Ascending aorta (tissue), 2 donors: ENCODE results near the gene PLEKHO2. TPM values are rescaled to one million over a fixed set of nuclear protein-coding genes. Genes with fewer than 3 reads are reported as not detected.

Source experiments
- DNase-seq, 2 donors: peaks; one replicate each; pipeline ENCODE4 v3.0.0-alpha.2; 2019; ENCODE audit warnings: low spot score in 2 of 2
- H3K27ac ChIP-seq, 2 donors: fragments of 200-600 bp; sonication (generic); one replicate each; pipeline ENCODE4 v1.5.1; 2016 to 2017; ENCODE audit warnings: mild to moderate bottlenecking in 1 of 2
- H3K27me3 ChIP-seq: fragments of 200-600 bp; sonication (generic); one replicate; pipeline ENCODE4 v1.5.1; 2017
- H3K36me3 ChIP-seq, 2 donors: fragments of 200-600 bp; sonication (generic); one replicate each; pipeline ENCODE4 v1.5.1; 2016
- H3K4me1 ChIP-seq, 2 donors: fragments of 200-600 bp; sonication (generic); one replicate each; pipeline ENCODE4 v1.5.1; 2016 to 2017; ENCODE audit warnings: mild to moderate bottlenecking in 1 of 2
- H3K4me3 ChIP-seq, 2 donors: fragments of 200-600 bp; sonication (generic); one replicate each; pipeline ENCODE4 v1.5.1; 2016 to 2017; ENCODE audit warnings: mild to moderate bottlenecking in 1 of 2
- H3K9me3 ChIP-seq, 2 donors: fragments of 200-600 bp; sonication (generic); one replicate each; pipeline ENCODE4 v1.5.1; 2016
- CTCF ChIP-seq, 3 experiments: fragments of 200-600 bp in 2 of 3; fragments of 450-650 bp in 1 of 3; sonication (generic) in 2 of 3; IDR thresholded peaks; one replicate each; pipeline ENCODE4 v1.5.1; 2016 to 2019; ENCODE audit warnings: antibody characterized with exemption in 3 of 3, mild to moderate bottlenecking in 1 of 3, moderate library complexity in 1 of 3
- intact Hi-C: fragments of 100-400 bp; cut with DNase I; formaldehyde crosslinking; loops from one replicate; pipeline ENCODE4 v1.15.1; 2023
- total RNA-seq: library from RNA; depleted of rRNA; stranded (reverse); fragments of >200 nt; gene quantifications from one replicate; pipeline ENCODE4 v1.1.0, GENCODE V29; 2016

PLEKHO2 gene
- total RNA-seq, 1 donor from 2014 or later, result 41.4 TPM

DNA sequence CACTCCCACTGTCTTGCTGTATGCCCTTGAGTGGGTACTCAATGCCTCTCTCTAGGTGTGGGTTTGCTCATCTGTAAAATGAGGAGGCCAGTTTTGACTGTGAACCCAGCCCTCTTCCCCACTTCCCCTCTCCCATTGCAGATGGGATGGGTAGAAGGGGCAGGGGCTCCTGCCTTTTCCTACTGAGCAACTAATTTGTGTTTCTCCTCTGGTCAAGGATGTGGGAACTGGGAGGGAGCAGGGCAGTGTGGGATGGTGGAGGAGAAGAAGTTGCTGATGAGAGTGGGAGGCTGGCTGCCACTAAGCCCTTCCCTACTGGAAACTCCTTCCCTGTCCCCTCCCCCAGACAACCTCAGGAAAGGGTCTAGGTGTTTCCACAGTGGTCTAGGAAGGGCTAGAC, 49.8 kb downstream of the PLEKHO2 start:
- no peak for TF ChIP-seq CTCF (IDR thresholded peaks at IDR 0.05)
- Histone ChIP-seq H3K9me3 (no peaks in the 10 kb centered on the region), H3K27ac (peak overlapping the region; percentile 28 to 80), H3K4me1 (peaks cover 7 to 16% of the 10 kb centered on the region in 2 donors), H3K27me3 (no peaks in the 10 kb centered on the region), H3K4me3 (no peak overlapping the region), H3K36me3 (no peaks in the 10 kb centered on the region)
- DNase-seq, result no peak
- intact Hi-C loops, result loop anchor here (5.0 kb wide), 1 partner anchor 49 kb away; the partner anchor contains the start of gene PLEKHO2

GRCh38 chr15:64892847-64893403, 51.2 kb downstream of the PLEKHO2 start:
- no peak for DNase-seq
- no peaks in the 10 kb centered on the region for H3K36me3 ChIP-seq
- no peak for TF ChIP-seq CTCF (IDR thresholded peaks at IDR 0.05)
- H3K27me3 ChIP-seq, result no peaks in the 10 kb centered on the region
- peaks cover 7 to 27% of the 10 kb centered on the region in 2 donors for H3K4me1 ChIP-seq
- peak overlapping the region; percentile 78 to 80 for H3K27ac ChIP-seq
- intact Hi-C loops, result loop anchor here (5.0 kb wide), 1 partner anchor 51 kb away; the partner anchor contains the start of gene PLEKHO2
- no peaks in the 10 kb centered on the region for H3K9me3 ChIP-seq
- no peak overlapping the region for H3K4me3 ChIP-seq

DNA sequence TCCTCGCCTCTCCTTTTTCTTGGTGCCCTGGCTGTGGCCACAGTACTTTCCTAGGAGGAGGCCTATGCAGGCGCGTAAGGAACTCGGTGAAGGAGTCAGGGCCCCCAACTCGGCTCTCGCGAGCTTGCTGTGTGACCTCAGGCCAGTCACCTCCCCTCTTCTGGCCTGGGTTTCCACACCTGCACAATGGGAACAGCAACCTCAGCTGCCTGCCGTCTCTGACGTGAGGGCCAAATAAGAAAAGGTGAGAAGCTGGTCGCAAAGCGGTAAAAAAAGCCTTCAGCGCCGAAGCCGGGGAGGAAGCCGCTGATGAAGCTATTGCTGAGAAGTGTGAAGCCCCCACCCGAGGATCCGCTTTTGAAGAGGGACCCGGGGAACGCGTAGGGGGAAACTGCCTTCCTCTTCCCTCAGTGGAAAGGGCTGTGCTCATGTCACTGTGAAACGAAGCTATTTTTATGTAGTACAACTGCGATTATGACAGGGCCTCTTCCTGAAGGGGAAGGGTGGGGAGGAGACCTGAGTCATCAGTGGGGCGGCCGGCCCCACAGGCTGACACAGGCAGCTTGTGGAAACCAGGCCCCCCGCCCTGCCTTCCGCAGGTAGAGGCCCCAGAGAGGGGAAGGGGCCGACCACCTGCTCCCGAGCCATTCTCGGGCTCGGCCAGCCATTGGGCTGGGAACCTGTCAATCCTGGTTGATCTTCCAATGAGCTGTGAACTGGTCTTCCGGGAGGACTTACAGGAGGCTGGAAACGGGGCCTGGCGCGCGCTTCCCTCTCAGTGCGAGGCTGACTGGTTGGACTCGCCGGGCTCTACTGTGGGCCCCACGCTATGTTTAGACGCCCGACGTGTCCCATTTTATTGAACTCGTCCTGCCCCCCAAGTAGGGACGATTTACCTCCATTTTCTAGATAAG, 52.0 kb downstream of the PLEKHO2 start:
- intact Hi-C loops, result loop anchor here (2.0 to 5.0 kb wide), 2 partner anchors 21 to 51 kb away; partner anchors contain the start of gene PLEKHO2
- Histone ChIP-seq H3K27ac (peak overlapping the region; percentile 78 to 80), H3K36me3 (no peaks in the 10 kb centered on the region), H3K9me3 (no peaks in the 10 kb centered on the region), H3K4me3 (peak overlapping the region; percentile 35 to 54), H3K27me3 (no peaks in the 10 kb centered on the region), H3K4me1 (peaks cover 7 to 28% of the 10 kb centered on the region in 2 donors)
- peak; percentile 88 to 96 for DNase-seq
- TF ChIP-seq CTCF (IDR thresholded peaks at IDR 0.05), result no peak

GRCh38 chr15:64894395-64895056, 52.8 kb downstream of the PLEKHO2 start:
- no peak for TF ChIP-seq CTCF (IDR thresholded peaks at IDR 0.05)

DNA sequence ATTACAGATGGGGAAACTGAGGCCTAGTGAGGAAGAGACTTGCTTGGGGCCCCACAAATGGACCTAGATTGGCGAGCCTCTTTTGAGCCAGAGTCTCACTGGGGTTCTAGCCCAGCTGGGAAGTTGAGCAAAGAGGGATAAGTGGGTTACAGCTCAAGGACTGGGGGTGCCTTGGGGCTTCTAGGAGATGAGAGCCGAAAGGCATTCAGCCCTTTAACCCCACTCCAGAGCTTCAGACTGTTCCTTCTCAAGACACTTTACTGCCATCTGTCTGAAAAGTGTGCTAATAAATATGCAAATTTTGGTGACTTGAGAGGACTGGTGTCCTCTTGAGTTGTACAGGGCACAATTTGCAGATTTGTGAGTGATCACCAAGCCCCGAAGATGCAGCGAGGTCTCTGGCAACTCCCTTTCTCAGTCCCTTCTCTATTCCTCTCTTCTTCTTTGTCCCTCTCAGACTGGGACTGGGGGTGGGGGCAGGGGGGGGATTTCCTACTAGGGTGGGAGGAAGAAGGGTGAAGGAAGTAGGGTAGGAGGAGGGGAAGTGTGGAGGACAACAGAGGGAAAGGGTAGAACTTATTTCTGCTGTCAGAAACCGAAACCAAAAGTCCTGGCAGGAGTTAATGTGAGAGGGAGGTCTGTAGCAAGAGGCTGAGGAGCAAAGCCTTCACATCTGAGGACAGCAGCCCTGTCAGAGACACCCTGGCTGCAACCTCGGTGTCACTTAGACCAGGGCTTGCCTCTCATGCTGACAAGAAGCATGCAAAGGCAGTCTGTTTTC, 53.8 kb downstream of the PLEKHO2 start:
- H3K27ac ChIP-seq, result peak overlapping the region; percentile 78 to 80
- no peaks in the 10 kb centered on the region for H3K27me3 ChIP-seq
- H3K36me3 ChIP-seq, result no peaks in the 10 kb centered on the region
- no peaks in the 10 kb centered on the region for H3K9me3 ChIP-seq
- intact Hi-C loops, result loop anchor here (2.0 kb wide), 1 partner anchor 23 kb away; no protein-coding TSS in a partner anchor
- TF ChIP-seq CTCF (IDR thresholded peaks at IDR 0.05), result no peak
- peak overlapping the region in 1 of 2 donors; percentile 7 for H3K4me3 ChIP-seq
- peaks cover 7 to 28% of the 10 kb centered on the region in 2 donors for H3K4me1 ChIP-seq
- DNase-seq, result no peak

More at GRCh38 chr15:64894395-64895056, 52.8 kb downstream of the PLEKHO2 start:
- no peak for DNase-seq
- H3K36me3 ChIP-seq, result no peaks in the 10 kb centered on the region
- H3K27ac ChIP-seq, result peak overlapping the region; percentile 78 to 80
- intact Hi-C loops, result loop anchor here (2.0 to 5.0 kb wide), 2 partner anchors 22 to 52 kb away; partner anchors contain the start of gene PLEKHO2
- H3K27me3 ChIP-seq, result no peaks in the 10 kb centered on the region
- H3K9me3 ChIP-seq, result no peaks in the 10 kb centered on the region
- H3K4me1 ChIP-seq, result peaks cover 7 to 28% of the 10 kb centered on the region in 2 donors
- H3K4me3 ChIP-seq, result peak overlapping the region; percentile 35 to 54
